Activated CD4-positive, alpha-beta memory T cell treated with anti-CD3 and anti-CD28 coated beads for 36 hours (primary cell): ENCODE data around the gene ANKRD66. TPM values are rescaled to one million over a fixed set of nuclear protein-coding genes. Genes with fewer than 3 reads are reported as not detected.
"Not testable (repeated sequence)": the region's sequence is repeated elsewhere in the genome, so short reads cannot be mapped to it uniquely, and the experiment has no call there.

Experiments
- CTCF ChIA-PET: fragments of 350-600 bp; sonication (Branson Sonifier 250); formaldehyde crosslinking; loops from one replicate; lab custom pipeline; 2021; ENCODE audit warnings: antibody characterized with exemption, inconsistent platforms; lab: Charles Lee
- POLR2A ChIA-PET: fragments of 350-600 bp; sonication (Branson Sonifier 250); formaldehyde crosslinking; loops from one replicate; lab custom pipeline; 2021; ENCODE audit warnings: antibody characterized with exemption; lab: Charles Lee
- DNase-seq: peaks from one replicate; pipeline ENCODE4 v3.0.0-alpha.2; 2020
- H3K27ac Mint-ChIP-seq: one replicate; pipeline ENCODE4 v1.8.0; 2021; ENCODE audit warnings: mixed read lengths
- H3K27me3 Mint-ChIP-seq: one replicate; pipeline ENCODE4 v1.8.0; 2021; ENCODE audit warnings: mixed read lengths
- H3K36me3 Mint-ChIP-seq: one replicate; pipeline ENCODE4 v1.8.0; 2021; ENCODE audit warnings: mixed read lengths
- H3K4me1 Mint-ChIP-seq: one replicate; pipeline ENCODE4 v1.8.0; 2021; ENCODE audit warnings: low read depth, mixed read lengths
- H3K4me3 Mint-ChIP-seq: one replicate; pipeline ENCODE4 v1.8.0; 2021; ENCODE audit warnings: mild to moderate bottlenecking, mixed read lengths
- H3K9me3 Mint-ChIP-seq: one replicate; pipeline ENCODE4 v1.8.0; 2021; ENCODE audit warnings: mixed read lengths
- intact Hi-C: fragments of 100-400 bp; cut with micrococcal nuclease; formaldehyde crosslinking; loops from one replicate; pipeline ENCODE4 v1.15.1; 2023
- total RNA-seq, 2 experiments: library from RNA; stranded (reverse); gene quantifications; one replicate each; pipeline ENCODE4 v1.2.3, GENCODE V29; 2021

Gene ANKRD66
- total RNA-seq, 2 experiments from 2014 or later, result not detected

DNA sequence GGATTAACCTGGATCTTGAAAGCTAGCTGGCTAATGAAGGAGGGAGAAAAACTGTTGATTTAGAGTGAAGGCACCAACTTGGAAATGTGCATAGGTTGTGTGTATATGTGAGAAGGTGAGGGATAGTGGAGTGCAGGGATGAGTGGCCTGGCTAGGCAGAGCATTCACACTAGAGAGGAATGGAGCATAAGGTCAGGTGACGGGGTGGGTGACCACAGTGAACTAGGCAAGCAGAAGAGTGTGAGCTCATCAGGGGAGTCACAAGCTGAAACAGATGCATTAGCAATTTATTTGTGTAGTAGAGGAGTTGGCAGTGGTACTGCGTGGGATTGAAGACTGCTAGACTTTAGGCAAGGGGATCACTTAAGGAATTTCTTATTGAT is 10.5 kb downstream of the ANKRD66 start:
- Mint-ChIP-seq H3K9me3 (no peaks in the 10 kb centered on the region), H3K4me3 (no peak overlapping the region), H3K4me1 (no peaks in the 10 kb centered on the region), H3K27ac (no peak overlapping the region), H3K36me3 (no peaks in the 10 kb centered on the region), H3K27me3 (peaks cover 1% of the 10 kb centered on the region)
- POLR2A ChIA-PET, result no interaction called here
- intact Hi-C loops, result no loop called here
- CTCF ChIA-PET, result no interaction called here
- no peak for DNase-seq

- no peak for DNase-seq
- intact Hi-C loops, result no loop called here
- H3K4me1 Mint-ChIP-seq, result no peaks in the 10 kb centered on the region
- H3K9me3 Mint-ChIP-seq, result no peaks in the 10 kb centered on the region
- CTCF ChIA-PET, result no interaction called here
- POLR2A ChIA-PET, result no interaction called here
- peaks cover 1% of the 10 kb centered on the region for H3K27me3 Mint-ChIP-seq
- H3K4me3 Mint-ChIP-seq, result no peak overlapping the region
- H3K36me3 Mint-ChIP-seq, result no peaks in the 10 kb centered on the region
- no peak overlapping the region for H3K27ac Mint-ChIP-seq
Observed at GRCh38 chr6:46758960-46759753, 12.4 kb downstream of the ANKRD66 start.

DNA sequence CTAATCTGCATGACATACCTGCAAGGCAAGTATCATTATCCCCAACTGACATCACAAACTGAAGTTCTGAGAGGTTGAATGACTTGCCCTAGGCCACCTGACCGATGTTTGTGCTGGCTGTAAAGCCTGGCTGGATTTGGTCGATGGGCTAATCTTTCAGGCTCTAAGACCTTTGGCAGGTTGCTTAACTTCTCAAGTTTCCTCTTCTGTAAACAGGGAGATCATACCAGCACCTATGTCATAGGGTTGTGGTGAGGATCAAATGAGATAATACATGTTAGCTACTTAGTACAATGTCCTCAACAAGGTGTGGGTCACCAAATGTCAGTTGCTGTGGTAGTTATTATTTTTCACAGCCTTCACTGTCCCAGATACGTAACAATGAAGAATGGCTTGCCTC is 14.2 kb downstream of the ANKRD66 start:
- Mint-ChIP-seq H3K4me3 (no peak overlapping the region), H3K36me3 (no peaks in the 10 kb centered on the region), H3K4me1 (no peaks in the 10 kb centered on the region), H3K9me3 (no peaks in the 10 kb centered on the region), H3K27me3 (peaks cover 6% of the 10 kb centered on the region), H3K27ac (no peak overlapping the region)
- intact Hi-C loops, result no loop called here
- DNase-seq, result no peak
- ChIA-PET CTCF (no interaction called here), POLR2A (no interaction called here)

GRCh38 chr6:46763466-46763865 is 16.7 kb downstream of the ANKRD66 start:
- intact Hi-C loops, result no loop called here
- DNase-seq, result no peak
- Mint-ChIP-seq H3K27me3 (peaks cover 9% of the 10 kb centered on the region), H3K9me3 (peaks cover 3% of the 10 kb centered on the region), H3K36me3 (no peaks in the 10 kb centered on the region), H3K4me1 (no peaks in the 10 kb centered on the region), H3K4me3 (no peak overlapping the region), H3K27ac (no peak overlapping the region)
- CTCF ChIA-PET, result interaction anchor here (1.4 kb wide), 1 partner anchor 9 kb away, joined by 3 read pairs; no protein-coding TSS in a partner anchor
- POLR2A ChIA-PET, result no interaction called here

GRCh38 chr6:46764280-46764679 is 17.5 kb downstream of the ANKRD66 start:
- intact Hi-C loops, POLR2A ChIA-PET, DNase-seq, H3K4me1 Mint-ChIP-seq, H3K27ac Mint-ChIP-seq, H3K9me3 Mint-ChIP-seq, H3K4me3 Mint-ChIP-seq, H3K36me3 Mint-ChIP-seq, H3K27me3 Mint-ChIP-seq: not testable (repeated sequence)
- CTCF ChIA-PET, result interaction anchor here (1.4 kb wide), 1 partner anchor 10 kb away, joined by 3 read pairs; no protein-coding TSS in a partner anchor

- Mint-ChIP-seq H3K4me1 (no peaks in the 10 kb centered on the region), H3K27me3 (peaks cover 9% of the 10 kb centered on the region), H3K9me3 (peaks cover 3% of the 10 kb centered on the region), H3K36me3 (no peaks in the 10 kb centered on the region), H3K4me3 (no peak overlapping the region), H3K27ac (no peak overlapping the region)
- intact Hi-C loops, result no loop called here
- POLR2A ChIA-PET, result no interaction called here
- CTCF ChIA-PET, result interaction anchor here (1.4 kb wide), 1 partner anchor 10 kb away, joined by 3 read pairs; no protein-coding TSS in a partner anchor
- DNase-seq, result no peak
Observed at GRCh38 chr6:46764961-46765360, 18.2 kb downstream of the ANKRD66 start.

- Mint-ChIP-seq H3K27ac (no peak overlapping the region), H3K4me3 (no peak overlapping the region), H3K4me1 (no peaks in the 10 kb centered on the region), H3K36me3 (no peaks in the 10 kb centered on the region), H3K27me3 (peaks cover 6% of the 10 kb centered on the region), H3K9me3 (peaks cover under 1% of the 10 kb centered on the region)
- ChIA-PET CTCF (no interaction called here), POLR2A (no interaction called here)
- DNase-seq, result no peak
- intact Hi-C loops, result no loop called here
Observed at GRCh38 chr6:46772016-46772415, 25.3 kb downstream of the ANKRD66 start.

DNA sequence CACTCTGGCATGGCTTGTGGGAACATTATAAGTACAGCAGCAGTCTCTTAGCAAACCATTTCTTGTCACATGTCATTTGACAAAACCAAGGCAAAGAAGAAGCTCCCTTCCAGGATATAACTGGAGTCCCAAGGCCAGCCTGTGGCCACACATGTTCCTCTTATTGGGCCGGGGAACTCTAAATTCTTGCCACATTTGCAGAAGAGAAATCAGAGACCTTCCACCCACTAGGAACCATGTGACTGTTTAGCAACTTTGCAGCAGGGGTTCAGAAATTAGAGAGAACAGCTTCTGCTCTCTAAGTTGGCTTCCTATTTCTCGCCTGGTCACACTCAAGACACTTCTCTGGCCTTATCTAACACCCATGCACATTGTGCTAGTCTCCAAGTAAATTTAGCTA is 26.0 kb downstream of the ANKRD66 start:
- no peak for DNase-seq
- Mint-ChIP-seq H3K9me3 (no peaks in the 10 kb centered on the region), H3K27ac (no peak overlapping the region), H3K27me3 (peaks cover 4% of the 10 kb centered on the region), H3K36me3 (no peaks in the 10 kb centered on the region), H3K4me1 (no peaks in the 10 kb centered on the region), H3K4me3 (no peak overlapping the region)
- intact Hi-C loops, result no loop called here
- POLR2A ChIA-PET, result no interaction called here
- CTCF ChIA-PET, result no interaction called here

- POLR2A ChIA-PET, result no interaction called here
- no peaks in the 10 kb centered on the region for H3K9me3 Mint-ChIP-seq
- H3K4me3 Mint-ChIP-seq, result no peak overlapping the region
- H3K4me1 Mint-ChIP-seq, result no peaks in the 10 kb centered on the region
- no peaks in the 10 kb centered on the region for H3K36me3 Mint-ChIP-seq
- H3K27me3 Mint-ChIP-seq, result peaks cover 2% of the 10 kb centered on the region
- DNase-seq, result no peak
- CTCF ChIA-PET, result no interaction called here
- intact Hi-C loops, result no loop called here
- H3K27ac Mint-ChIP-seq, result no peak overlapping the region
Observed at GRCh38 chr6:46773201-46773855, 26.6 kb downstream of the ANKRD66 start.

GRCh38 chr6:46774736-46775135 is 28.0 kb downstream of the ANKRD66 start:
- DNase-seq, H3K27me3 Mint-ChIP-seq, H3K27ac Mint-ChIP-seq, H3K9me3 Mint-ChIP-seq, intact Hi-C loops, H3K4me1 Mint-ChIP-seq, POLR2A ChIA-PET, H3K4me3 Mint-ChIP-seq, H3K36me3 Mint-ChIP-seq, CTCF ChIA-PET: not testable (repeated sequence)

DNA sequence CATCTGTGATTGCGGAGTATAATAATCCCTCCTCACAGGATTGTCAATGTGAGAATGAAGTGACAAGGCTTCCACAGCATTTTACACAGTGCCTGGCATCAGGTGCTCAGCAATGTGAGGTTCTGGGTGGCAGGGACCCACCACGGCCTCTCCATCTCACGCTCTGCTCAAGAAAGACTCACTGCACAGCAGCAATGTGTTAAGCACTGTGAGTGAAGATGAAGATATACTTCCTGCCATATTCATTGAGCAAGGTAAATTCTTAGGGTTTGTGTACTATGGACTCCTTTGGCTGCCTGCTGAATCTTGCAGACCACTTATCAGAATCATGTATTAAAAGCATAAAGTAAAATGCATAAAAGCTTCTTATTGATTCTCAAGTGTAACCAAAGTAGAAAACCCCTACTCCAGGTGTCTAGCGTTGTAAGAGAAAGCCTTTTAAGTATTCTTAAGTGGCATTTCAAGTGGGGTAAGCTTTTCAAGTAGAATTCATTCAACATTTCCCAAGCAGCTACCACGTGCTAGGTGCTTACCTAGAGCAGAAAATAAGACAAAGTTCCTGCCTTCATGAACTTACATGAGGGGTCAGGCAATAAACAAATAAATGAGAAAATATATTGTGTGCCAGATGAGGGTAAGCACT is 29.5 kb downstream of the ANKRD66 start:
- intact Hi-C loops, result no loop called here
- Mint-ChIP-seq H3K27me3 (peaks cover 2% of the 10 kb centered on the region), H3K27ac (no peak overlapping the region), H3K9me3 (no peaks in the 10 kb centered on the region), H3K4me1 (no peaks in the 10 kb centered on the region), H3K4me3 (no peak overlapping the region), H3K36me3 (no peaks in the 10 kb centered on the region)
- CTCF ChIA-PET, result no interaction called here
- POLR2A ChIA-PET, result no interaction called here
- no peak for DNase-seq

DNA sequence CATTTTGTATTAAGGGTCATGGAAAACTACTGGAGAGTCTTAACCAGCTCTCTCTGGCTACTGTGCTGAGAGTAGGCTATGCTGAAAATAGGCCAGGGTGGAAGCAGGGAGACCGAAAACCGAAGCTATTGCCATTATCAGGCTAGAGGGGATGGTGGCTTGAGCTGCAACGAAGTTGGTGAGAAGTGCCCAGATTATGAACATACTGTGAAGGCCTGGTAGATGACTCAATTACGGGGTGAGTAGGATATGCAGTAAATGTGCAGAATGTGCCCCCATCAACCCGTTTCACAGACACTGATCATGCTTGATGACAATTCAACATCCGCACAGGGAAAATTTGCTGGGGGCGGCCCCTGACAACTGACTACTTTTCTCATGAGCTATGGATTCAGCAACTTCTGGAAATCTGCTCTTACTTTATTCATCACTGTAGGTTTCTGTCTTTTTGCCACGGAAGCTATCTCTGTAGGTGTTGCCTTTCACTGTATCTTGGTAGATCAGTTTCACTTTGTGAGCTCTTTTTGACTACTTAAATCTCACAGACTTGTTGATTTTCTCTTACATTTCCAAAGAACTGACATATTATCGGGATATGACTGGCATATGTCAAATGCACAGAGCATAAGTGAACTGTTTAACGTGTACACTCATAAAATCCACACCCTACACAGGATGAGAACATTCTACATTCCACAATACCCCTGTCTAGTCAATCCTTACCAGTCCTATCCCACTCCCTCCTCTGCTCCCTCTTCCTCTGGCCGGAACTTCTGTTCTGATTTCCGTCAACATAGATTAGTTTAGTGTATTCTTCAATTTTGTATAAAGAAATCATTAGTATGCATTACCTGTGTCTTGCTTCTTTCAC is 31.0 kb downstream of the ANKRD66 start:
- peaks cover 1% of the 10 kb centered on the region for H3K27me3 Mint-ChIP-seq
- CTCF ChIA-PET, result no interaction called here
- intact Hi-C loops, result no loop called here
- no peak overlapping the region for H3K4me3 Mint-ChIP-seq
- POLR2A ChIA-PET, result no interaction called here
- H3K27ac Mint-ChIP-seq, result no peak overlapping the region
- no peaks in the 10 kb centered on the region for H3K4me1 Mint-ChIP-seq
- DNase-seq, result no peak
- no peaks in the 10 kb centered on the region for H3K36me3 Mint-ChIP-seq
- H3K9me3 Mint-ChIP-seq, result no peaks in the 10 kb centered on the region
